DLD1 (cell line): Measurements from ENCODE around the gene CTSF.
"Not testable (repeated sequence)": the region's sequence is repeated elsewhere in the genome, so short reads cannot be mapped to it uniquely, and the experiment has no call there.

ENCODE experiments used
- in situ Hi-C: cut with HindIII; loops from 2 replicates; pipeline ENCODE4 v1.10.0; 2017; ENCODE audit warnings: low sequenced_read_pairs

Gene CTSF

DNA sequence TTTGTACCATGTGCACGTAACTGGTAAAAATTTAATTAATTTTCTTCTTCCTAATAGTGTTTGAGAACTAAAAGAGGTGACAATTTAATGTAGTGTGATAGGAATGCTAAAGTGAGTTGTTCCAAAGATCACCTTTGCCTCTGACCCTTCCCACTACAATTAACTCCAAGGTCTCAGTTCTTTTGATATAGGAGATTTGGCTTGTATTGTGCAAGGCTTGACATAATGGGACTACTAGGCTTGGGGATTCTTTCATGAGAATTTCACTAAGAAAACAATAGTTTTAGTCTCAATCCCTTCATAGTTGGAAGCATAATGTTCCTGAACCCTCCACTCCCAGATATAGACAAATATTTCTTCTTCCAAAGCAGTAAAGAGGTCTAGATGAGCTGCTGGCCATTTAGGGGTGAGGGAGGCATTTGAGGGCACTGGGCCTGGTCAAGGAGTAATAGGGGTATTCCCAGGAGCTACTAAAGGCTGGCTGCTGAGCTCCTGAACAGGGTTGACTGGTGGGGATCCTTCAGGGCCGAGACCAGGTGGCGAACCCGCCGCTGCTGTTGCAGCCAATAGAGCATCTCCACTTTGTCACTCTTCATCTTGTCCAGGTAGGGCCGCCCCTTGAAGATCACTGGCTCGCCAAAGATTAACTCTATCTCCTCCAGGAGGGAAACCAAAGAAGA is 21.7 kb upstream of the CTSF start:
- in situ Hi-C loops: no loop called here

GRCh38 chr11:66589315-66589714 is 20.9 kb upstream of the CTSF start:
- in situ Hi-C loops: not testable (repeated sequence)

DNA sequence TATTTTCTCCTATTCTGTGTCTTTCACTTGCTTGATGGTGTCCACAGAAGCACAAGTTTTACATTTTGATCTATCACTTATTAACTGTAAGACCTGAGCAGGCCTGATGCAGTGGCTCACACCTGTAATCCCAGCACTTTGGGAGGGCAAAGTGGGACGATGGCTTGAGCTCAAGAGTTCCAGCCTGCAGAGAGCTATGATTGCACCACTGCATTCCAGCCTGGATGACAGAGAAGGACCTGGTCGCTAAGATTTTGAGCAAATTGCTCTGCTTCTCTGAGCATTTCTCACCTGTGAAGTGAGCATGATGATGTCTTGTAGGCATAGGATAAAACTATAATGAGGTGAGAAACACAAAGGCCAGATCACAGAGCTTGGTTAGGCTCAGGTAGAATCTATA is 17.7 kb upstream of the CTSF start:
- in situ Hi-C loops: no loop called here

DNA sequence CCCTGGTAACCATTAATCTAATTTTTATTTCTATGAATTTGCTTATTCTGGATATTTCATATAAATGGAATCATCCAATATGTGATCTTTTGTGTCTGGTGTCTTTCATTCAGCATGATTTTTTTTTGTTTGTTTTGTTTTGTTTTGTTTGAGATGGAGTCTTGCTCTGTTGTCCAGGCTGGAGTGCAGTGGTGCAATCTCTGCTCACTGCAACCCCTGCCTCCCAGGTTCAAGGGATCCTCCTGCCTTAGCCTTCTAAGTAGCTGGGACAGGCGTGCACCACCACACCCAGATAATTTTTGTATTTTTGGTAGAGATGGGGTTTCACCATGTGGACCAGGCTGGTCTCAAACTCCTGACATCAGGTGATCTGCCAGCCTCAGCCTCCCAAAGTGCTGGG is 17.0 kb upstream of the CTSF start:
- in situ Hi-C loops: not testable (repeated sequence)

DNA sequence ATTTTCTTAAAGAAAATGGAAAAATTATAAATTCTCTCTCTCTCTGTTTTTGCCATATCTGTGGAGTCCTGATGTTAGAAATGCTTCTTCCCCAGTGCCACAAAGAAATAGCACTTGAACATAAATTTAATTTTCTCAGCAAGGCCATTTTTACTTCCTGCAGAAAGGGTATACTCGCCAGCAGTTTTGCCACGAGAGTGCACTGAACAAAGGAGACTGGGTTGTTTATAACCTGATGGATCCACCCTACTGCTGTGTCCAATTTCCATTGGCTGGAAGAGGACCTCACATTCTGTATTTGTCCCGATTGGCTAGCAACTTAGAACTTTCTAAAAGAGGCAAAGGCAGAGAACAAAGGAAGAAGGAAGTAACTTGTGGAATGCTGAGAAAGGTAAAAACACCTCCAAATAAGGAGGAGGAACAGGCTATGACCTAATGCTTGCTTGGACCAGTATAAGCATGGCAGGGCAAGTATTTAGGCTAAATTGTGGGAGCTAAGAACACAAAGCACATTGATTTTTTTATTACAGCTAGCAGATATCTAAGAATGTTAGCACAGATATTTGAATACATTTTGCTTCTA is 14.2 kb upstream of the CTSF start:
- in situ Hi-C loops: not testable (repeated sequence)

- in situ Hi-C loops: no loop called here
Measured at GRCh38 chr11:66581261-66581660, 12.9 kb upstream of the CTSF start.

GRCh38 chr11:66580803-66581202 is 12.4 kb upstream of the CTSF start:
- in situ Hi-C loops: no loop called here

GRCh38 chr11:66579017-66579606 is 10.7 kb upstream of the CTSF start:
- in situ Hi-C loops: no loop called here

DNA sequence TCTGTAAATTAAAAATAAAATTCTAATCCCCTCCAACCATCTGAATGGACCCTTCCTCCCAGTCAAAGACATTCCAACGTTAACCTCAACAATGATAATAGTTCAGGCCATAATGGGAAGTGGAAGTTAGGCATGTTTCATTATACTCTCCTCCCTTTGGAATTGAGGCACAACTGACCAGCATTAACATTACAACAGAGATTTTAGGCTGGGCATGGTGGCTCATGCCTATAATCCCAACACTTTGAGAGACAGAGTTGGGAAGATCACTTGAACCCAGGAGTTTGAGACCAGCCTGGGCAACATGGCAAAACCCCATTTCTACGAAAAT is 2.4 kb upstream of the CTSF start:
- in situ Hi-C loops: no loop called here

DNA sequence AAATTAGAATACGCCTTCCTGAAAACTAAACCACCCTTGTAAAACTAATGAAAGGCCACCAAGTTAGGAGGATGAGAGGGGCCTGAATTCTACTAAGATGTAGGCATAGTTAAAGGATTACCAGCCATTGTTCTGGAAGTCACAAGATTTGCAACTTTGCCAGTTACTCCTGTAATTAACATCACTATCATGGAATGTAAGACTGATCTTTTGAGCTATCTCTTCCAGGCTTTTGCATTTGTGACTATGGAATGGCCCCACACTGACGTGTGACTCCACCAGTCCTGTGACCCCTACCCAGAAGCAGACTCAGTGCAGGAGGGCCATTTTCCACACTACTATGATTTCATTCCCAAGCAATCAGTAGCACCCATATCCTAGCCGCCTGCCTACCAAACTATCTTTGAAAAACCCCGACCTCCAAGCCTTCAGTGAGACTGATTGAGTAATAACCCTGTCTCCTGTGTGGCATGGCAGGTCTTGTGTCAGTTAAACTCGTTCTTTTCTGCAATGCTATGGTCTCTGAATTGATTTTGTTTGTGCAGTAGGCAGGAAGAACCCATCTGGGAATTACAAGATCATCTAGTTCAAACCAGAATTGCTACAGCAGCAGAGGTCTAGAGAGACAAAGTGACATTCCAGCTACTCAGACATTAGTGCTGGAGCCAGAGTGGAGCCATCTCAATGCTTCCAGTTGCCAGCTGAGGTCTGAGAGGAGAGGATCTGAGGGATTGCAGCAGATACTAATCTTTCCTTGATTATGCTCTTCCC is 1.9 kb upstream of the CTSF start:
- in situ Hi-C loops: no loop called here

DNA sequence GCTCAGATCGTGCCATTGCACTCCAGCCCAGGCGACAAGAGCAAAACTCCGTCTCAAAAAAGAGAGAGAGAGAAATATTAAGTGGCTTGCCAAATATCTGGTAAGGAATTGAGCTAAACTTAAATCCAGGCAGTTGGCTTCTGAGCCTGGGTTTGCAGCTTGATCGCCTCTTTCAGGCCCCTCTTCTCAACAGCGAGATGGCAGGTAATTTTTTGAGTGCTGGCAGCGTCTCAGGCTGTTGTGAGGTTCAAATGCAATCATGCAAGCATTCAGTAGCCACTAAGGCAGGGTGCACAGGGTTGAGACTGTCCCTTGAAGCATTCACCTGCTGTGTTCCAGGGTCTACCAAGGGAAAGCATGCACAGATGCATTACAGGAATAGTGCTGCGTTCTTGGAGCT is 670 bp upstream of the CTSF start:
- in situ Hi-C loops: no loop called here

DNA sequence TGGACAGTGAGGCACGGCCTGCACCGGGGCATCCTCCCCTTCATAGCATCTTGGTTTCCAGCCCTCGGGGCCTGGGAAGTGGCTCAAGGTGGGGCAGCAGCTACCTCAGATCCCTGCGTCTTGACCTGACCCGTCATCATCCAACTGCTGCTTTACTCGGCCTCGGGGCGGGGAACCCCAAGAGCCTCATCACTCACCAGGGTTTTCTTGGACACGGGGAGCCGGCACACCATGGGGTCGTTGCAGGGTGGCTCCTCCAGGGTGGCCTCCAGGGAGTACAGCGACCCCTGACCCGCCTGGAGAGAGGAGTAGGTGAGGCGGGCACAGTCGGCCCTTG is 651 bp downstream of the CTSF start:
- in situ Hi-C loops: no loop called here

- in situ Hi-C loops: no loop called here
Measured at GRCh38 chr11:66566221-66566620, 2.2 kb downstream of the CTSF start.

DNA sequence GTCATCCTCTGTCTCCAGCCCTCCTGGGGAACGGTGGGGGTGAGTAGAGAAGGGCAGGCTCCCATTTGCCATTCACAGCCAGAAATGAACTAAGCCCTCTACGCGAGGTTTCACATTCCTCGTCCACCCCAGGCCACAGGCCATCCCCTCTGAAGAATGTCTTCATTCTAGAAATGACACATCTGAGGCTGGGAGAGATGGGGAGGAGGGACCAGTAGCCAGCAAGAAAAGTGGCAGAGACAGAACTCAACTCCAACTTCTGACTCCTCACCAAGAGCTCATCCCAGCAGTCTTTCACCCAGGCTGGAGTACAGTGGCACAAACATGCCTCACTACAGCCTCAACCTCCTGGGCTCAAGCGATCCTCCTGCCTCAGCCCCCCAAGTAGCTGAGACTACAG is 3.4 kb downstream of the CTSF start:
- in situ Hi-C loops: no loop called here

- in situ Hi-C loops: no loop called here
Measured at GRCh38 chr11:66564538-66564937, 3.9 kb downstream of the CTSF start.

DNA sequence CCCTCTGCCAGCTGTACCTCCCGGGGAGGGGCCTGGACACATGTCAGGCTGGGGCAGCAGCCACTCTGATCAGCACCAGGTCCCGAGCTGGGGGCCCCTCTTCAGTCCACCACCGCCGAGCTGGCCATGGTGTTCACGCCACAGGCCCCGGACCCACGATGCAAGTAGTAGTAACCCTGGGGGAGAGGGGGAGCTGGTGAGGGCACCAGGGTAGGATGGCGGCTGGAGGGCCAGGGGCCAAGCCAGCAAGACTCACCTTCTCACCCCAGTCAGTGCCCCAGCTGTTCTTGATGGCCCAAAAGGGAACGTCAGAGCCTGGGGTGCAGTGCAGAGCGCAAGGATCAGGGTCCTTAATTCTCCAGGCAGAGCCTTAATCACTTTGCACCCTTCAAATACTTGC is 4.6 kb downstream of the CTSF start:
- in situ Hi-C loops: no loop called here

- in situ Hi-C loops: no loop called here
Measured at GRCh38 chr11:66562907-66563583, 5.4 kb downstream of the CTSF start.

GRCh38 chr11:66562275-66562674 is 6.1 kb downstream of the CTSF start:
- in situ Hi-C loops: no loop called here

- in situ Hi-C loops: no loop called here
Measured at GRCh38 chr11:66561975-66562248, 6.5 kb downstream of the CTSF start.

- in situ Hi-C loops: no loop called here
Measured at GRCh38 chr11:66561178-66561974, 7.0 kb downstream of the CTSF start.
